Uterus (tissue), 4 donors: ENCODE results near the gene TGIF1. TPM values are rescaled to one million over a fixed set of nuclear protein-coding genes. Genes with fewer than 3 reads are reported as not detected.

Experiments used
- DNase-seq, 2 donors: peaks; one replicate each; pipeline ENCODE4 v3.0.0-alpha.2; 2019 to 2020
- H3K27ac ChIP-seq, 2 donors: fragments of 200-600 bp; sonication (generic); 1 replicate in 1 of 2; 2 replicates in 1 of 2; pipeline ENCODE4 v1.5.1; 2016 to 2018
- H3K27me3 ChIP-seq, 2 donors: fragments of 200-600 bp; sonication (generic); one replicate each; pipeline ENCODE4 v1.5.1; 2018 to 2019; ENCODE audit warnings: control low read depth in 1 of 2
- H3K36me3 ChIP-seq, 2 donors: fragments of 200-600 bp; sonication (generic); one replicate each; pipeline ENCODE4 v1.5.1; 2019; ENCODE audit warnings: control low read depth in 1 of 2
- H3K4me1 ChIP-seq, 2 donors: fragments of 200-600 bp; sonication (generic); one replicate each; pipeline ENCODE4 v1.5.1; 2018 to 2019; ENCODE audit warnings: control low read depth in 1 of 2
- H3K4me3 ChIP-seq, 2 donors: fragments of 200-600 bp; sonication (generic); 1 replicate in 1 of 2; 2 replicates in 1 of 2; pipeline ENCODE4 v1.5.1; 2018 to 2019; ENCODE audit warnings: mild to moderate bottlenecking in 1 of 2
- H3K9me3 ChIP-seq, 2 donors: fragments of 200-600 bp; sonication (generic); one replicate each; pipeline ENCODE4 v1.5.1; 2019; ENCODE audit warnings: control low read depth in 1 of 2
- POLR2A ChIP-seq, 2 donors: fragments of 450-650 bp; IDR thresholded peaks; one replicate each; pipeline ENCODE4 v1.6.1; 2016; ENCODE audit warnings: antibody characterized with exemption in 2 of 2, mild to moderate bottlenecking in 1 of 2, moderate library complexity in 1 of 2
- intact Hi-C: fragments of 100-400 bp; cut with DNase I; formaldehyde crosslinking; loops from one replicate; pipeline ENCODE4 v1.15.1; 2023; ENCODE audit warnings: low total_unique reads
- total RNA-seq, 4 donors: library from RNA; depleted of rRNA in 3 of 4; stranded (reverse); fragments of >200 nt in 3 of 4; gene quantifications; one replicate each; pipeline versions ENCODE4 v1.1.0 to v1.2.4, GENCODE V29; 2014 to 2023
- TF ChIP-seq, protein P1 (sequence below), 4 experiments: fragments of 200-600 bp in 2 of 4; fragments of 450-650 bp in 2 of 4; sonication (generic) in 2 of 4; IDR thresholded peaks; one replicate each; pipeline ENCODE4 v1.5.1; 2016 to 2019; ENCODE audit warnings: antibody characterized with exemption in 4 of 4, mild to moderate bottlenecking in 2 of 4, moderate library complexity in 1 of 4
- donor health status: DM: yes; HTN: yes; CAD: no.

TGIF1 gene
- total RNA-seq, 4 donors from 2014 or later, result 34.1 to 161 (median 87.0) TPM

DNA sequence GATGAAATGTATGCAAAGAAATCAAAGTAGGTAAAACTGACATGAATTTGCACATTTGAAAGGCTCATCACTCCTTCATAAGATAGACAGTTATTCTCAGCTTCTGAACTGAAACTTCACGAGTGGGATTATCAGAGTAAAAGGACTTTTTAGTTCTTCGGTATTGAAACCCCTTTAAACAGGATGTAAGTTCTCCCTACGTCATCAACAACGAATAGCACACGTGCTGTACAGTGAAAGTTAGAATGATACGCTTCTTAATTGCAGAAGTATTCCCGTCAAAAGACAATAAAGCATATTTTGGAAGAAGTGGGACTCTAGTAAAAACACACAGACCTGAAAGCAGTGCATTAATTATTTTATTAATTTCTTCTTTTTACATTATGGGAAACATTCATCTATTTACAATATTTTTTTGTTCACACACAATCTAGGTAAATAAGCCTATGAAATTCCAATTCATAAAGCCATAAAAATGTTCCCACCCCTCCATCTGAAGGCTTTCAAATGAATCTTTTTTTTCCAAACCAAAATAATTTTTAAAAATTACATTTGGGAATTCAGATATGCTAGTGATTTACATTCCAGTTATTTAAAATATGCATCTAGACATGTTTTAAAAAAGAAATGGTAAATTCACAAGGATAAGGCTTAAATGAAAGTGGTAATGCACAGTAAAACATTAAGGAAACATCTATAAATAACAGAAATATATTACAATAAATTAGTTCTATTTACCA lies 45.9 kb downstream of the TGIF1 start:
- no peak overlapping the region for H3K27ac ChIP-seq
- TF ChIP-seq, protein P1, sequence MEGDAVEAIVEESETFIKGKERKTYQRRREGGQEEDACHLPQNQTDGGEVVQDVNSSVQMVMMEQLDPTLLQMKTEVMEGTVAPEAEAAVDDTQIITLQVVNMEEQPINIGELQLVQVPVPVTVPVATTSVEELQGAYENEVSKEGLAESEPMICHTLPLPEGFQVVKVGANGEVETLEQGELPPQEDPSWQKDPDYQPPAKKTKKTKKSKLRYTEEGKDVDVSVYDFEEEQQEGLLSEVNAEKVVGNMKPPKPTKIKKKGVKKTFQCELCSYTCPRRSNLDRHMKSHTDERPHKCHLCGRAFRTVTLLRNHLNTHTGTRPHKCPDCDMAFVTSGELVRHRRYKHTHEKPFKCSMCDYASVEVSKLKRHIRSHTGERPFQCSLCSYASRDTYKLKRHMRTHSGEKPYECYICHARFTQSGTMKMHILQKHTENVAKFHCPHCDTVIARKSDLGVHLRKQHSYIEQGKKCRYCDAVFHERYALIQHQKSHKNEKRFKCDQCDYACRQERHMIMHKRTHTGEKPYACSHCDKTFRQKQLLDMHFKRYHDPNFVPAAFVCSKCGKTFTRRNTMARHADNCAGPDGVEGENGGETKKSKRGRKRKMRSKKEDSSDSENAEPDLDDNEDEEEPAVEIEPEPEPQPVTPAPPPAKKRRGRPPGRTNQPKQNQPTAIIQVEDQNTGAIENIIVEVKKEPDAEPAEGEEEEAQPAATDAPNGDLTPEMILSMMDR (IDR thresholded peaks at IDR 0.05), result no peak
- TF ChIP-seq POLR2A (IDR thresholded peaks at IDR 0.05), result no peak
- intact Hi-C loops, result no loop called here
- no peak overlapping the region for H3K4me3 ChIP-seq
- H3K9me3 ChIP-seq, result no peaks in the 10 kb centered on the region
- H3K27me3 ChIP-seq, result no peaks in the 10 kb centered on the region
- H3K4me1 ChIP-seq, result no peaks in the 10 kb centered on the region
- no peaks in the 10 kb centered on the region for H3K36me3 ChIP-seq
- DNase-seq, result no peak

DNA sequence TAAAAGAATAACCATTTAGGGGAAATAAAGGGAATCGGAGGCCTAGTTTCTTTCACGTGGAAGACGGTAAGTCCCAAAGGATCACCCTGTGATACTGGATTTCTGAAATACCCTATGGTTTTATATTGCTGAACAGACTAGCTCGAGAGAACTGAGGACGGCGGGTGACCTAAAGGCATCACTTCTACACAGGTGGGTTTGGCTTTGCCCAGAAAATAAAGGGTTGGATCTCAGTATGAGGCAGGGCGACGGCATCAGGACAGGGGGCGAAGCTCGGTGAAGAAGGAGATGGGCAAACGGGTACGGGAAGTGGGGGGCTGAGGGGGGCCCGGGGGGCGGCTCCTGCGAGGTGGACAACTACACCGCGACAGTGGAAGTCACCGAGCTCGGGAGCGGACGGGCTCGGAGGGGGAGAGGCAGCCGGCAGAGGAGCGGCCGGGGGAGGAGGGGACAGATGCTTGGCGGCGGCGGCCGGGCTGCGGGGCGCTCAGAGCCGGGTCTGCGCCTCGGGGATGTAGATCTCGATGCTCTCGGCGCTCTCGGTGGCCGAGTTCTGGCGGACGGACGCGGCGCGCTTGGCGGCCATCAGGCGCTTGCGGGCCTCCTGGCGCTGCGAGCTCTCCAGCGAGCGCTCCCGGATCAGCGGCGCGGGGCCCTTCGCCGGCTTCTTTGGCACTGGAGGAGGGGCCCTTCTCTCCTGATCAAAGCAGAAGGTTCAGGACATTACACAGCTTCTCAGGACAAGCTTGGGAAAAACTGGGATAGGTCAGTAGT lies 48.9 kb downstream of the TGIF1 start:
- intact Hi-C loops, result no loop called here
- Histone ChIP-seq H3K4me3 (peak overlapping the region in 1 of 2 donors; percentile 25), H3K27ac (no peak overlapping the region), H3K27me3 (no peaks in the 10 kb centered on the region), H3K9me3 (no peaks in the 10 kb centered on the region), H3K4me1 (no peaks in the 10 kb centered on the region), H3K36me3 (no peaks in the 10 kb centered on the region)
- peak; percentile 15 to 27 for DNase-seq
- TF ChIP-seq, protein P1 (IDR thresholded peaks at IDR 0.05), result no peak
- TF ChIP-seq POLR2A (IDR thresholded peaks at IDR 0.05), result no peak

DNA sequence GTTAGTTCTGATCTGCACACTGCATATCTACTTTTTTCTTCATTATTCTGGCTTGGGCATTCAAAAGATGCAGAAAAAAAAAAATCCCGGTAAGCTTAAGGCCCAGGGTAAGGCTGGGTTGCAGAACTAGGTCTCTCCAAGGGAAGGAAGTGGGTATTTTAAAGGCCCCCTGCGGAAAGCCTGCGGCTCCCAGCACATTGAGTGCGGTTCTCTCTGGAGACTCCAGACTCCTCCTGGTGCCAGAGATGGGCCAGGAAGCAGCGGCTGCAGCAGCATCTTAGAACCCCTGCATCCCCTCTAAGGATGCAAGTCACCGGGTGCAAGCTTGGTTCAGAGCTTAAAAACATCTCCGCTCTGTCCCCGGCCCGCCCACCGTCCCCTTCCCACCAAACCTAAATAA lies 49.5 kb downstream of the TGIF1 start:
- no peak for DNase-seq
- H3K27ac ChIP-seq, result no peak overlapping the region
- H3K36me3 ChIP-seq, result no peaks in the 10 kb centered on the region
- intact Hi-C loops, result no loop called here
- TF ChIP-seq, protein P1 (IDR thresholded peaks at IDR 0.05), result no peak
- TF ChIP-seq POLR2A (IDR thresholded peaks at IDR 0.05), result no peak
- no peaks in the 10 kb centered on the region for H3K9me3 ChIP-seq
- H3K4me1 ChIP-seq, result no peaks in the 10 kb centered on the region
- H3K27me3 ChIP-seq, result no peaks in the 10 kb centered on the region
- peak overlapping the region in 1 of 2 donors; percentile 25 for H3K4me3 ChIP-seq

DNA sequence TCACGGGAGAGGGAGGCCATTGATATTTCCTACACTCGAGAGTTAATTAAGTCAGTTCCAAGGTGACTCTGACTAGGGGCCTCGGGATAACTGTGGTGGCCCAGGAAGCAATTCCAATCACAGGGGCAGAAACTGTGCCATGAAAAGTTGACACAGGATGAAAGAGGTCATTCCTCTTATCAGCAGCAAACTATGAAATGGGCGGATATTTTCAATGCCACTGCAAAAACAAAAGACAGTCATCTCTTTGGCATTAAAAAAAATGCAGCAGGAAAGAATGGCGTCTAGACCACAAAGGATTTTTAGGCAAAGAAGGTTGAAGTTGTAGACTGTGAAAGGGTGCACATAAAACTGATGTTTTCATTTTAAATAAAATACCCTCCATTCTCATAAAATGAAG lies 50.0 kb downstream of the TGIF1 start:
- no peaks in the 10 kb centered on the region for H3K9me3 ChIP-seq
- no peaks in the 10 kb centered on the region for H3K36me3 ChIP-seq
- no peaks in the 10 kb centered on the region for H3K4me1 ChIP-seq
- H3K27me3 ChIP-seq, result no peaks in the 10 kb centered on the region
- TF ChIP-seq POLR2A (IDR thresholded peaks at IDR 0.05), result no peak
- TF ChIP-seq, protein P1 (IDR thresholded peaks at IDR 0.05), result no peak
- H3K4me3 ChIP-seq, result no peak overlapping the region
- no peak overlapping the region for H3K27ac ChIP-seq
- intact Hi-C loops, result no loop called here
- no peak for DNase-seq

DNA sequence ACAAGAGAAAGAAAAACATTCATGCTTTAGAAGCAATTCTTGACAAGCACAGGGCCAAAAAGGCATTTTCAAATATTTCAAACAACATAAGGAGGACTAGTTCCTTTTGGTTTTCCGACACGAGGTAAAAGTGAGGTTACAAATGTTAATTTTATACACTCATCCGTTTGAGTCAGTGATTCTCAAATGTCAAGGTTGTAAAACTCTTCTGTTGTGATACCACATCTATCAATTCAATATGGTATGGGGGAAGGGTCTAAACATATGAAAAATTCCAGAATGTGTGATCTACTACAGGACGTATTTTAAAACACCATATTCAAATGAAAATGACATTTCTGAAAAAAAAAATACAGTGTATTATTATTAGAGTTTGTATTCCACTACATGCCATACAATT lies 52.7 kb downstream of the TGIF1 start:
- H3K4me1 ChIP-seq, result no peaks in the 10 kb centered on the region
- TF ChIP-seq, protein P1 (IDR thresholded peaks at IDR 0.05), result no peak
- TF ChIP-seq POLR2A (IDR thresholded peaks at IDR 0.05), result no peak
- no peaks in the 10 kb centered on the region for H3K36me3 ChIP-seq
- intact Hi-C loops, result no loop called here
- H3K27ac ChIP-seq, result no peak overlapping the region
- no peak overlapping the region for H3K4me3 ChIP-seq
- DNase-seq, result no peak
- no peaks in the 10 kb centered on the region for H3K27me3 ChIP-seq
- no peaks in the 10 kb centered on the region for H3K9me3 ChIP-seq
